MCF 10A (cell line): ENCODE measurements around the gene CTTN. TPM values are rescaled to one million over a fixed set of nuclear protein-coding genes. Genes with fewer than 3 reads are reported as not detected.
A peak's percentile ranks its signal among the peaks of the same experiment; 100 is the strongest.
"Not testable (repeated sequence)": the region's sequence is repeated elsewhere in the genome, so short reads cannot be mapped to it uniquely, and the experiment has no call there.

ENCODE experiments used
- BruUV-seq: library from RNA; stranded (reverse); fragments of 400-500 nt; replicated peaks from 2 replicates; lab custom pipeline; 2021; lab: Mats Ljungman, UMichigan
- CTCF ChIA-PET: fragments of 300-600 bp; sonication (Branson Sonifier 250); formaldehyde crosslinking; extraction: SDS; loops from one replicate; lab custom pipeline; 2021; ENCODE audit warnings: antibody characterized with exemption, inconsistent platforms; lab: Yijun Ruan, JAX
- POLR2A ChIA-PET: fragments of 300-600, 350-650 bp; sonication (Branson Sonifier 250); formaldehyde crosslinking; extraction: SDS; loops from one replicate; lab custom pipeline; 2020; ENCODE audit warnings: antibody characterized with exemption, inconsistent platforms; lab: Yijun Ruan, JAX
- DNase-seq: peaks from one replicate; pipeline ENCODE4 v3.0.0-alpha.2; 2018; ENCODE audit not compliant: unreplicated experiment
- H3K27ac Mint-ChIP-seq: one replicate; pipeline ENCODE4 v1.8.0; 2022; ENCODE audit warnings: mild to moderate bottlenecking, low read depth, mixed read lengths; ENCODE audit not compliant: unreplicated experiment
- H3K27me3 Mint-ChIP-seq: one replicate; pipeline ENCODE4 v1.8.0; 2022; ENCODE audit warnings: mixed read lengths; ENCODE audit not compliant: insufficient read depth, unreplicated experiment
- H3K36me3 Mint-ChIP-seq: one replicate; pipeline ENCODE4 v1.8.0; 2022; ENCODE audit warnings: mild to moderate bottlenecking, moderate library complexity, mixed read lengths; ENCODE audit not compliant: insufficient read depth, unreplicated experiment
- H3K4me1 Mint-ChIP-seq: one replicate; pipeline ENCODE4 v1.8.0; 2022; ENCODE audit warnings: mixed read lengths; ENCODE audit not compliant: insufficient read depth, unreplicated experiment
- H3K4me3 Mint-ChIP-seq: one replicate; pipeline ENCODE4 v1.8.0; 2022; ENCODE audit warnings: mild to moderate bottlenecking, moderate library complexity, mixed read lengths; ENCODE audit not compliant: unreplicated experiment
- H3K9me3 Mint-ChIP-seq: one replicate; pipeline ENCODE4 v1.8.0; 2022; ENCODE audit warnings: mixed read lengths; ENCODE audit not compliant: unreplicated experiment
- CTCF ChIP-seq: fragments of 200-600 bp; IDR thresholded peaks from one replicate; pipeline ENCODE4 v1.8.0; 2022; ENCODE audit warnings: antibody characterized with exemption, mild to moderate bottlenecking; ENCODE audit not compliant: unreplicated experiment
- intact Hi-C: fragments of 100-400 bp; cut with micrococcal nuclease; formaldehyde crosslinking; loops from 2 replicates; pipeline ENCODE4 v1.14.1; 2022
- total RNA-seq: library from RNA; stranded (reverse); gene quantifications from 2 replicates; pipeline ENCODE4 v1.2.3, GENCODE V29; 2022

Gene CTTN
- total RNA-seq, 1 experiment from 2014 or later = 264 TPM

- Mint-ChIP-seq H3K4me3 (no peak overlapping the region), H3K36me3 (peaks cover 75% of the 10 kb centered on the region), H3K9me3 (no peaks in the 10 kb centered on the region), H3K4me1 (no peaks in the 10 kb centered on the region), H3K27me3 (no peaks in the 10 kb centered on the region), H3K27ac (no peak overlapping the region)
- POLR2A ChIA-PET = interaction anchor here (1.7 kb wide), 1 partner anchor 15 kb away, joined by 4 read pairs; no protein-coding TSS in a partner anchor
- TSS peak; percentile 41 for BruUV-seq
- CTCF ChIA-PET = interaction anchor here (0.6 to 1.5 kb wide), 3 partner anchors 10 to 13 kb away, joined by 3 to 4 read pairs (median 3); no protein-coding TSS in a partner anchor
- no peak for DNase-seq
- no peak for TF ChIP-seq CTCF
- intact Hi-C loops = no loop called here
Observed at GRCh38 chr11:70383664-70384565, 14.4 kb upstream of the CTTN start.

- Mint-ChIP-seq H3K4me3 (no peak overlapping the region), H3K27ac (no peak overlapping the region), H3K36me3 (peaks cover 67% of the 10 kb centered on the region), H3K9me3 (no peaks in the 10 kb centered on the region), H3K4me1 (no peaks in the 10 kb centered on the region), H3K27me3 (no peaks in the 10 kb centered on the region)
- no peak for TF ChIP-seq CTCF
- ChIA-PET POLR2A (interaction anchor here (1.7 kb wide), 1 partner anchor 15 kb away, joined by 4 read pairs; no protein-coding TSS in a partner anchor), CTCF (interaction anchor here (0.7 to 1.5 kb wide), 2 partner anchors 11 to 12 kb away, joined by 3 to 4 read pairs; no protein-coding TSS in a partner anchor)
- intact Hi-C loops = no loop called here
- BruUV-seq = no TSS peak
- no peak for DNase-seq
Observed at GRCh38 chr11:70384566-70385152, 13.7 kb upstream of the CTTN start.

GRCh38 chr11:70387564-70387963 is 10.8 kb upstream of the CTTN start:
- Mint-ChIP-seq H3K4me3 (no peak overlapping the region), H3K36me3 (peaks cover 48% of the 10 kb centered on the region), H3K9me3 (no peaks in the 10 kb centered on the region), H3K4me1 (no peaks in the 10 kb centered on the region), H3K27ac (no peak overlapping the region), H3K27me3 (no peaks in the 10 kb centered on the region)
- TF ChIP-seq CTCF = no peak
- BruUV-seq = no TSS peak
- ChIA-PET POLR2A (no interaction called here), CTCF (no interaction called here)
- intact Hi-C loops = no loop called here
- no peak for DNase-seq

GRCh38 chr11:70389201-70389600 is 9.1 kb upstream of the CTTN start:
- H3K4me3 Mint-ChIP-seq = no peak overlapping the region
- intact Hi-C loops = no loop called here
- TF ChIP-seq CTCF = no peak
- POLR2A ChIA-PET = interaction anchor here (1.0 to 1.4 kb wide), 2 partner anchors 8 to 10 kb away, joined by 4 to 7 read pairs; no protein-coding TSS in a partner anchor
- DNase-seq = no peak
- CTCF ChIA-PET = no interaction called here
- no peaks in the 10 kb centered on the region for H3K9me3 Mint-ChIP-seq
- no peak overlapping the region for H3K27ac Mint-ChIP-seq
- H3K27me3 Mint-ChIP-seq = no peaks in the 10 kb centered on the region
- H3K36me3 Mint-ChIP-seq = peaks cover 41% of the 10 kb centered on the region
- no peaks in the 10 kb centered on the region for H3K4me1 Mint-ChIP-seq
- BruUV-seq = no TSS peak

- H3K27ac Mint-ChIP-seq, H3K27me3 Mint-ChIP-seq, DNase-seq, CTCF ChIA-PET, intact Hi-C loops, H3K4me1 Mint-ChIP-seq, H3K9me3 Mint-ChIP-seq, H3K4me3 Mint-ChIP-seq, BruUV-seq: not testable (repeated sequence)
- POLR2A ChIA-PET = interaction anchor here (1.1 kb wide), 1 partner anchor 11 kb away, joined by 3 read pairs; no protein-coding TSS in a partner anchor
- H3K36me3 Mint-ChIP-seq = peaks cover 32% of the 10 kb centered on the region
Observed at GRCh38 chr11:70390882-70391281, 7.4 kb upstream of the CTTN start.
